Measurements from ENCODE around the gene CNOT11.

CNOT11 gene

DNA sequence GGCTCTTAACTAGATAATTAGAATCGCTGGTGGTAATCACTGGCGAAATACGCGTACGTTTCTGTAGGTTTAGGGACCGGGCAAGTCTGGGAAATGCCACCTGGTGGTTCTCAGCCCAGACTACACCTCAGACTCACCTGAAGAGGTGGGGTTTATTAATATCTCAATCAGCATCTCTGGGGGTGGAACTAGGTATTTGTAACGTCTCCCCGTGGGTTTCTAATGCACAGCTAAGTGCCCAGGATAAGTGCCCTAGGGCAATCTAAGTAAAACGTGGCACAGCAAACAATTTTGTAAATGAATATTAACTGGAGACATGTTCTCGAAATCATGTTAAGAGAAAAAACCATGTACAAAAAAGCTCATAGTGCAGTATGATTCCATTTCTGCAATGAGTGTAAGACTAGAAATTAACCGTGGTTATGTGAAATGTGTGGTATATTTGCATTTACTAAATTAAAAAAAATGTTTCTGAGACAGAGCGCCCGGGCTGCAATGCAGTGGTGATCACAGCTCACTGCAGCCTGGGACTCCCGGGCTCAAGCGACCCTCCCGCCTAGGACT, 760 bp upstream of the CNOT11 start:
- TF ChIP-seq CTCF (IDR thresholded peaks at IDR 0.05; ENCODE audit: low read depth, low read length), result no peak
- H3K4me3 ChIP-seq (ENCODE audit: low read depth, low read length), result peak overlapping the region; percentile 95

- TF ChIP-seq CTCF (IDR thresholded peaks at IDR 0.05; ENCODE audit: low read depth, low read length), result no peak
- H3K4me3 ChIP-seq (ENCODE audit: low read depth, low read length), result peak overlapping the region; percentile 95
Observed at GRCh38 chr2:101253013-101253702, 472 bp downstream of the CNOT11 start.

GRCh38 chr2:101253703-101254450, 1.2 kb downstream of the CNOT11 start:
- H3K4me3 ChIP-seq (ENCODE audit: low read depth, low read length), result peak overlapping the region; percentile 95
- no peak for TF ChIP-seq CTCF (IDR thresholded peaks at IDR 0.05; ENCODE audit: low read depth, low read length)

GRCh38 chr2:101255501-101255900, 2.8 kb downstream of the CNOT11 start:
- TF ChIP-seq CTCF (IDR thresholded peaks at IDR 0.05; ENCODE audit: low read depth, low read length), result no peak
- H3K4me3 ChIP-seq (ENCODE audit: low read depth, low read length), result no peak overlapping the region

DNA sequence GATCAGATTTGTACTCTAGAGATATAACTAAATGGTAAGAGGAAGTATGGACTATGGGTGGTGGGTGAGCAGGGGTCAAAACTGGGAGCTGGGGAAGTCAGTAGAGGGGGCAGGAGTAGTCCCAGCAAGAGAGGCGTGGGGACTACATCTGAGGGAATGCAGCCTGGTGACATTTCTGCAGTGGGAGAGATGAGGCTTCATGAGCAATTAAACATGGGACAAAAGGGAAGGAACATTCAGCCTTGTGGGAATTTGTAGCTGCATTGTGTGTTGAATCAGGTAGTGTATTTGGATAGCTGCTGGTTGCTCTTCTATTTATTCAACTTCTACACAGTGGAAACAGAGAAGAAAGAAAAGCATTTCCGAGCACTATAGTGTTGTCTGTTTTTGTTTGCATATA, 3.6 kb downstream of the CNOT11 start:
- no peak overlapping the region for H3K4me3 ChIP-seq (ENCODE audit: low read depth, low read length)
- TF ChIP-seq CTCF (IDR thresholded peaks at IDR 0.05; ENCODE audit: low read depth, low read length), result no peak

- TF ChIP-seq CTCF (IDR thresholded peaks at IDR 0.05; ENCODE audit: low read depth, low read length), result no peak
- no peak overlapping the region for H3K4me3 ChIP-seq (ENCODE audit: low read depth, low read length)
Observed at GRCh38 chr2:101258804-101259203, 6.1 kb downstream of the CNOT11 start.

- no peak for TF ChIP-seq CTCF (IDR thresholded peaks at IDR 0.05; ENCODE audit: low read depth, low read length)
Observed at GRCh38 chr2:101262142-101262541, 9.5 kb downstream of the CNOT11 start.

More at GRCh38 chr2:101262142-101262541, 9.5 kb downstream of the CNOT11 start:
- no peak overlapping the region for H3K4me3 ChIP-seq (ENCODE audit: low read depth, low read length)
